Stimulated activated naive CD8-positive, alpha-beta T cell treated with anti-CD3 and anti-CD28 coated beads, Interleukin-15, amount 100 ng/mL, for 72 hours (primary cell): ENCODE data around the gene TUBB1.
"Not testable (repeated sequence)": the region's sequence is repeated elsewhere in the genome, so short reads cannot be mapped to it uniquely, and the experiment has no call there.

Source experiments
- ATAC-seq: fragments of 150-1000 bp; cut with Tn5 transposase; 2 replicates; pipeline ENCODE4 v1.10.0; 2021; ENCODE audit warnings: mild to moderate bottlenecking, moderate library complexity
- DNase-seq, 2 donors: peaks; one replicate each; pipeline ENCODE4 v3.0.0; 2021 to 2022
- H3K27ac Mint-ChIP-seq, 2 donors: one replicate each; pipeline ENCODE4 v1.8.0; 2022; ENCODE audit warnings: mild to moderate bottlenecking in 2 of 2, mixed read lengths in 2 of 2, moderate library complexity in 2 of 2
- H3K27me3 Mint-ChIP-seq: one replicate; pipeline ENCODE4 v1.8.0; 2022; ENCODE audit warnings: mixed read lengths
- H3K4me1 Mint-ChIP-seq: one replicate; pipeline ENCODE4 v1.8.0; 2022; ENCODE audit warnings: mild to moderate bottlenecking, mixed read lengths
- H3K4me3 Mint-ChIP-seq, 2 donors: one replicate each; pipeline ENCODE4 v1.8.0; 2022; ENCODE audit warnings: mild to moderate bottlenecking in 2 of 2, mixed read lengths in 2 of 2, moderate library complexity in 1 of 2
- H3K9me3 Mint-ChIP-seq, 2 donors: one replicate each; pipeline ENCODE4 v1.8.0; 2022; ENCODE audit warnings: mixed read lengths in 2 of 2

TUBB1 gene

DNA sequence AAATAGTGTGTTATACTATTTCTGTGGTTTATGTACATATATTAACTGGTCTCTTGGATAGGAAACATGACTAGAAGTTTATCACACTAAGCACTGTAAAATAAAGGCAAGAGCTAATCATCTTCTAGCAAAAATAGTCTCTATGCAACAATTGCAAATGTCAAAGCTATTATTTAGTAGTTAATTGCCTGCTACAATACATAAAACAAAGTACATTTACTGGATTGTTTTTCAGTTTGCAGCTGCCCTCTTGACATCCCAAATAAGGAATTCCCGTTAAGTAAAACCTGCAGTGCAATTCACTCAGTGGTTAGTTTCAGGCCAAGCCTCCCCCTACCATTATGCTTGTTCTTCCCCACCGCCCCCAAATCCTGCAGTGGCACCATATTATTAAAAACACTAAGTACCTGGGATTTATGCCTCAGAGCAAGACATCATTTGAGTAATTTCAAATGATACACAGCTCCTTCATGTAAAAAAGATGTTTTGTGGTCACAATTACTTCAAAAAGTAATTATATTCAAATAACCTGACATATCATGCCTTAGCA is 14.5 kb downstream of the TUBB1 start:
- peaks cover 75% of the 10 kb centered on the region for H3K4me1 Mint-ChIP-seq
- H3K4me3 Mint-ChIP-seq, result peak overlapping the region in 1 of 2 donors; percentile 11
- DNase-seq (no peak), ATAC-seq (no peak)
- no peaks in the 10 kb centered on the region for H3K27me3 Mint-ChIP-seq
- no peaks in the 10 kb centered on the region for H3K9me3 Mint-ChIP-seq
- H3K27ac Mint-ChIP-seq, result no peak overlapping the region

DNA sequence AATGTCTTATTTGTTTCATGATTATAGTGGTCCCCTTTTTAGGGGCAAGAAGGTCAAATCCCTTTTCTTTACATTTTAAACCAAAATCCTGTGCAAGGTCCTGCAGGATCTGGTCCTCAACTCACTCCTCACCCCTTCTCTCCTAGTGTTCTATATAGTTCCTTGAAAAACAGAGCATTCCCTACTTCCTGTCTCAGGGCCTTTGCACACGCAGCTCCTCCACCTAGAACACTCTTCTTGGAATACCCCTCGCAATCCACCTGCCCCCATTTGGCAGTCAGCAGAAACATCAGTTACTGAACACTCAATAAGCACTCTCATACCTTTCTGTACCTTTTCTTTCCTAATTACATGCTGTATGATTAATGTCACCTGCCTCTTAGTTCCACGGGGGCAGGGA is 16.2 kb downstream of the TUBB1 start:
- no peaks in the 10 kb centered on the region for H3K9me3 Mint-ChIP-seq
- H3K27me3 Mint-ChIP-seq, result no peaks in the 10 kb centered on the region
- peaks cover 75% of the 10 kb centered on the region for H3K4me1 Mint-ChIP-seq
- no peak for DNase-seq
- H3K27ac Mint-ChIP-seq, result no peak overlapping the region
- H3K4me3 Mint-ChIP-seq, result no peak overlapping the region
- no peak for ATAC-seq

DNA sequence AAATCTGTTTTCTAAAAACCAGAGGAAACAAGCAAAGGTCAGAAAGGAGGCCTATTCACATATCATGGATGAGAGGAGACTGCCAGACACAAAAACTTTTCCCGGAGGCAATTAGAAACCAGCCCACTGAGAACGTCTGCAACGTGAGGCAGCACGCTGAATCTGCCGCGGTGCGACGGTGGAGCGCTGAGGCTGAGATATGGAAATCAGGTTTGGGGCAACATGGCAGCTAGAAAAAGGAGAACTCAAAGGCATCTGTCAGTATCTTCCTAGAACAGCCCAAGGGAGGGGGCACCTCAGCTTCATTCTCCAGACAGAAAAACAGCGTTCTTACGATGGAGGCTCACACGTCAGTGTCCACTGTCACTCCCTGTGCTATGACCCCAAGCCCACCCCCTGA is 18.2 kb downstream of the TUBB1 start:
- ATAC-seq (no peak), DNase-seq (no peak)
- Mint-ChIP-seq H3K4me1 (peaks cover 77% of the 10 kb centered on the region), H3K27ac (no peak overlapping the region), H3K27me3 (no peaks in the 10 kb centered on the region), H3K4me3 (no peak overlapping the region), H3K9me3 (no peaks in the 10 kb centered on the region)

DNA sequence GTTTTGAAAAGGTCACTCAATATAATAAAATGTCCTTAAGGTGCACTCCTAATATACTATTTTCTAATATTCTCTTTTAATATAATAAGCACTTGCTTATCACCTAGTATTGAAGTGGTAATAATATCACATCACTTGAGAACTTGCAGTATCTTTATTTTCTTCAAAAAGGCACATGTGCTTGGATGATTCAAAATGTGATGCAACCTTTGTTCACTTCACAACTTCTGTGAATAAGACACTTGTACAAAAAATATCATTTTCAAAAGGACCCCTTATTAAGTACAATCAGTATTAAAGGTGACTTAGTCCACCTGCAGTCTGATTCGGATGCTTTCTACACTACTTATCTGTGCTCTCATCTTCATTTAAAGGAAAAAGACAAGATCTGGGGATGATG is 20.0 kb downstream of the TUBB1 start:
- H3K4me1 Mint-ChIP-seq, result peaks cover 77% of the 10 kb centered on the region
- H3K27ac Mint-ChIP-seq, result peak overlapping the region; percentile 61 to 95
- ATAC-seq (no peak), DNase-seq (no peak)
- H3K27me3 Mint-ChIP-seq, result no peaks in the 10 kb centered on the region
- no peaks in the 10 kb centered on the region for H3K9me3 Mint-ChIP-seq
- H3K4me3 Mint-ChIP-seq, result peak overlapping the region; percentile 58 to 83

DNA sequence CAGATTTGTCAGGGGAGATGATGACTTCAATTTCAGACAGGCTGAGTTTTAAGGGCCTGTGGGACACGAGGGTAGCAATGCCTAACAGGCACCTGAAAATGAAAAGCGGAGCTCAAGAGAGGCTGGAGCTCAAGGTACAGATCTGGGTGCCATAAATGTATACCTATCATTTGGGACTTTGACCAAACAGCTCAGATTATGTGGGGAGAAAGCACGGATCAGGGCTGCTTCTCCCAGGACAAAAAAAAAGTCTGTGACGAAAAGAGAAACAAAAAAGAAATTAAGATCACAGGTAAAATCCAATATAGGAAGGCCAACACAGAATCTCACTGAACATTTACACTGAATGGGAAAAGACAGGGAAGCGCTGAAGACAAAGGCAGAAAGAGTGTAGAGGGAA is 21.4 kb downstream of the TUBB1 start:
- H3K4me3 Mint-ChIP-seq, result peak overlapping the region; percentile 83 to 95
- DNase-seq, result no peak
- no peaks in the 10 kb centered on the region for H3K9me3 Mint-ChIP-seq
- peaks cover 72% of the 10 kb centered on the region for H3K4me1 Mint-ChIP-seq
- H3K27ac Mint-ChIP-seq, result peak overlapping the region; percentile 29 to 54
- no peak for ATAC-seq
- no peaks in the 10 kb centered on the region for H3K27me3 Mint-ChIP-seq

DNA sequence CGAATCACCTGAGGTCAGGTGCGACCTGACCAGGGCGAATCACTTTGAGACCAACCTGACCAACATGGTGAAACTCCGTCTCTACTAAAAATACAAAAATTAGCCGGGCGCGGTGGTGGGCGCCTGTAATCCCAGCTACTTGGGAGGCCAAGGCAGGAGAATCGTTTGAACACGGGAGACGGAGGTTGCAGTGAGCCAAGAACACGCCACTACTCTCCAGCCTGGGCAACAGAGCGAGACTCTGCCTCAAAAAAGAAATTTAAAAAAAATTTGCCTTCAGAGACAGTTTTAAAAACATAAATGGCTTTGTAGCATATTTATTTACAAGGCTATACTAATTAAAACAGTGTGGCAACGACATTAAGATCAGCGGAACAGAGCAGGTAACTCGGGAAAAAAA is 22.3 kb downstream of the TUBB1 start:
- ATAC-seq, H3K27me3 Mint-ChIP-seq, H3K9me3 Mint-ChIP-seq, DNase-seq: not testable (repeated sequence)
- H3K27ac Mint-ChIP-seq, result peak overlapping the region; percentile 75 to 79
- peaks cover 64% of the 10 kb centered on the region for H3K4me1 Mint-ChIP-seq
- peak overlapping the region; percentile 83 to 95 for H3K4me3 Mint-ChIP-seq

DNA sequence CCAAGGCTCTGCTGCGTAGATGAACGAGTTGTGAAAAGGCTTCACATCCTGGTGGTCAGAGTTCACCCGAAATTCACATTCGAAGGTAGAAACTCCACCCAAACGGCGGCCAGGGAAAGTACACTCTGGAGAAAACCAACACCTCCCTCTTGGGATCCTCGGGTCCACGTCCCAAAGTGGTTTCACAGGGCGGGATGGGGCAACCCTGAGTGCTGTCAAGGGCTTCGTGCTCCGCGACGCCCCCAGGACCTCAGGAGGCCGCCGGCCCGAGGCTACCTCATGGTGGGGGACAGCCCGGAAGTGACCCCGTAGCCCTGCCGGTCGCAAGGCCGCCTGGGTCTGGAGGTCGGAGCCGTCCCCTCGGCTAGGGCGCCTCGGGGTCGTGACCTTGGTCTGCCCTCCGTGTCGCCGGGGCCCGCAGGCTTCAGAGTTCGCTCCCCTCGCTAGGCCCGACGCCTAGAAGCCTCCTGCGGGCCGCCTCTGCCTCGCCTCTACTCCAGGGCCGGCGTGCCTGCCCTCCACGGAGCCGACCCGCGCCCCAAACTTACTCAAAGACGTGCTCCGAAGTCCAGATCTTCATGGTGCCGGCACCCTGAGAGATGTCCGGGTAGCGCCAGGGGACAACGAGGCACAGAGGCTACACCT is 23.0 kb downstream of the TUBB1 start, which contains the start of gene PRELID3B:
Gene PRELID3B, minus strand, starts transcription at position 636 of the 645 bp plus-strand sequence. Its CDS starts 56 bp downstream, at position 580.
- H3K4me3 Mint-ChIP-seq, result peak within 1 kb of the TSS; percentile 83 to 95
- H3K27ac Mint-ChIP-seq, result peak within 1 kb of the TSS; percentile 96 to 97
- H3K4me1 Mint-ChIP-seq, result peaks cover 56% of the 10 kb centered on the region
- no peaks in the 10 kb centered on the region for H3K9me3 Mint-ChIP-seq
- DNase-seq, result no peak
- ATAC-seq, result peak; percentile 63
- no peaks in the 10 kb centered on the region for H3K27me3 Mint-ChIP-seq

DNA sequence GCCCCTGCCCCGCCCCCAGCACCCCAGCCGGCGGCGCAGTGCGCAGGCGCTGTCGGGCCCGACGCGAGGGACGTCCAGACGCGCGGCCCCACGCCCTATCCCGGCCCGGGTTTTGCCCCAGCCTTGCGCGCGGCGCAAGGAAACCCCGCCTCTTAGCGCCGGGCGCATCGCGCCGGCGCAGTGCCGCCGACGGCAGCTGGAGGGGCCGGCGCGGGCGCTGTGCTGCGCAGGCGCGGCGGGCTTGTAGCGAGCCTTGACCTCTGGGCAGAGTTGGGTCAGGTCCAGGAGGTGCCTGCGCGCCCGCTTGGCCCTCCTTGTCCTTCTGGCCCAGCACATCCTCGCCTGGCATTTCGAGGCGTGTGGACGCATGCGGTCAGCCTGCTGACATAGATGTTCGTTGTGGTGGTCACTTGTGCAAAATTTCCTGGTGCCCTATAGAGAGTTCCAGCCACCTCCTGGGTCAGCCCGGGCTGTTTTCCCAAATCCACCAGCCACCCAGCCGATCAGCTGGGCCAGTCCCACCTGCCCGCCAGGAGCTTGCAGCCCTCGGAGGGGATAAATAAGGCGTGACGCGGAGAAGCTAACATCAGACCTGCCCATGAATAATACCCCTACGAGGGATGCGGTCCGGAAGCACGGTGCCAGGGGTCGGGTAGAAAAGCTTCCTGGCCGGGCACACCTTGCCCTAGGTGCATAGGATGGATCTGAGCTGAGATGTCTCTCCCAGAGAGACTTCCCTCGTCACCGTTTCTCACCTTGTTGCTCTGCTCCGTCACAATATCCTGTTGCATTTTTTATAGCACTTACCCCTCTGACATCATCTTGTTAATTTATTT is 23.8 kb downstream of the TUBB1 start:
- peak; percentile 95 to 96 for DNase-seq
- Mint-ChIP-seq H3K4me3 (peak overlapping the region; percentile 83 to 95), H3K4me1 (peaks cover 53% of the 10 kb centered on the region), H3K9me3 (no peaks in the 10 kb centered on the region), H3K27me3 (no peaks in the 10 kb centered on the region), H3K27ac (peak overlapping the region; percentile 96 to 97)
- ATAC-seq, result peak; percentile 97

DNA sequence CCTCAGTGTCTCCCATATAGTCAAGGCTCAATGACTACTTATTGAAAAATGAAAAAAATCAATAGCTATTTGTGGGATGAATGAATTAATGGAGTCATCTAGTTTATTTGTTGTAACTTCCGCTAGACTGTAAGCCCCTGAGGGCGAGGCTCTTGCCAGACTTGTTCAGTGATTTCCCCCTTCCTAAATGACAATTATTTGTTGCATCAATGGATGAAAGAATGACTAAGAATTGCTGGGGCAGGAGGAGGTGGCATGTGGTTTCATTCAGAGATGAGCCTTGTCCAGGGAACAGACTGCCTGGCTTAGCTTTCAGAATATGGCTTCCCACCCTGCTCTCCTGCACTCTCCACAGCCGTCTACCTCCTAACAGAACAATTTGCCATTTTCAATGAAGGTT is 24.5 kb downstream of the TUBB1 start:
- no peaks in the 10 kb centered on the region for H3K27me3 Mint-ChIP-seq
- H3K4me3 Mint-ChIP-seq, result peak overlapping the region; percentile 83 to 95
- DNase-seq, result no peak
- ATAC-seq, result no peak
- no peaks in the 10 kb centered on the region for H3K9me3 Mint-ChIP-seq
- peaks cover 51% of the 10 kb centered on the region for H3K4me1 Mint-ChIP-seq
- peak overlapping the region in 1 of 2 donors; percentile 55 for H3K27ac Mint-ChIP-seq

DNA sequence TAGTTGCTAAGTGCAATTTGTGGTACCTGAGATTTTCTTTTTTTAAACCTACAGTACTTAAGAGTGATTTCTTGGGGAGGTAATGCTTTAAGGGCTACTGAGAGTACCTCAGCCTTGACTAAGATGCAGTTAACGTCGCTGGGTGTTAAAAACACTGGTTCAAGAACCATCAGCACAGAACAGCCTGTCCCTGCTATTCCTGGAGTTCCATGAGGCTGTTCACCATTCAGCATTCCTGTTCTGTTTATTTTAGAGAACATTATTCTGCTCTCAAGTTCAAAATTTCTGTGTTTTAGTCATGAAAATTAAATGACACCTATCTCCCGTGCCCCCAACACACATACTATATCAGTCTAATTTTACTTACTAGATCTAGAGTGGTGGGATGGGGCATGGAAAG is 25.1 kb downstream of the TUBB1 start:
- H3K9me3 Mint-ChIP-seq, result no peaks in the 10 kb centered on the region
- H3K4me1 Mint-ChIP-seq, result peaks cover 46% of the 10 kb centered on the region
- ATAC-seq (no peak), DNase-seq (no peak)
- no peak overlapping the region for H3K27ac Mint-ChIP-seq
- H3K4me3 Mint-ChIP-seq, result no peak overlapping the region
- H3K27me3 Mint-ChIP-seq, result peaks cover 3% of the 10 kb centered on the region

DNA sequence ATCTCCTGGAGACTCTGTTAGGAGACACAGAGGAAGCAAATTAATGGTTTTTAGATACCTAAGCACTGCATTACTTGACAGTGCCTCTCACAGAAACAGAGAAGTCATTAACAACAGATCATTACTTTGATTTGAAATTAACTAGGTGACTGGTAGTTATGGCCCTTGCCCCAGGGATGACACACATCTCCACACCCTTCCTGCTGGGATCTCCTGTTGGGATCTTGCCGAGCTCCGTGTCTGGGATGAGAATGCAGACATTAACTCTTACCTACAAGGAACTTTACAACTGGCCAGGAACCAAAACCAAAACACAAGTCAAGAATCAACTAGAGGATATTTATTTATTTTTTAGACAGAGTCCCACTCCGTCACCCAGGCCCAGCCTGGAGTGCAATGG is 25.6 kb downstream of the TUBB1 start:
- Mint-ChIP-seq H3K4me3 (no peak overlapping the region), H3K27ac (no peak overlapping the region), H3K4me1 (peaks cover 46% of the 10 kb centered on the region), H3K27me3 (peaks cover 8% of the 10 kb centered on the region), H3K9me3 (no peaks in the 10 kb centered on the region)
- no peak for ATAC-seq
- DNase-seq, result no peak

DNA sequence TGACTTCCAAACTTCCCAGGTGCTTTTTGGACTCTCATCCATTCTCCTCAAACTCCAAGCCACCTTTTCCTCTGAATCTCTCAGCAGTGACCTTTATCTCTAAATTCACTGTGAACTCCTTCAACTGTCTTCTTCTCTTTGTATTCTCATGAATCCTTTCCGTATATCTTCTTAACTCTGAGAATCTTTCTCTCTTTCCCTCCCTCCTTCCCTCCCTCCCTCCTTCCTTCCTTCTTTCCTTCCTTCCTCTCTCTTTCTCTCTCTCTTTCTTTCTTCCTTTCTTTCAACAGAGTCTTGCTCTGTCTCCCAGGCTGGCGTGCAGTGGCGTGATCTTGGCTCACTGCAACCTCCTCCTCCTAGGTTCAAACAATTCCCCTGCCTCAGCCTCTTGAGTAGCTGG is 27.6 kb downstream of the TUBB1 start:
- ATAC-seq (no peak), DNase-seq (no peak)
- Mint-ChIP-seq H3K4me3 (no peak overlapping the region), H3K27ac (peak overlapping the region in 1 of 2 donors; percentile 9), H3K9me3 (no peaks in the 10 kb centered on the region), H3K4me1 (peaks cover 32% of the 10 kb centered on the region), H3K27me3 (peaks cover 22% of the 10 kb centered on the region)

DNA sequence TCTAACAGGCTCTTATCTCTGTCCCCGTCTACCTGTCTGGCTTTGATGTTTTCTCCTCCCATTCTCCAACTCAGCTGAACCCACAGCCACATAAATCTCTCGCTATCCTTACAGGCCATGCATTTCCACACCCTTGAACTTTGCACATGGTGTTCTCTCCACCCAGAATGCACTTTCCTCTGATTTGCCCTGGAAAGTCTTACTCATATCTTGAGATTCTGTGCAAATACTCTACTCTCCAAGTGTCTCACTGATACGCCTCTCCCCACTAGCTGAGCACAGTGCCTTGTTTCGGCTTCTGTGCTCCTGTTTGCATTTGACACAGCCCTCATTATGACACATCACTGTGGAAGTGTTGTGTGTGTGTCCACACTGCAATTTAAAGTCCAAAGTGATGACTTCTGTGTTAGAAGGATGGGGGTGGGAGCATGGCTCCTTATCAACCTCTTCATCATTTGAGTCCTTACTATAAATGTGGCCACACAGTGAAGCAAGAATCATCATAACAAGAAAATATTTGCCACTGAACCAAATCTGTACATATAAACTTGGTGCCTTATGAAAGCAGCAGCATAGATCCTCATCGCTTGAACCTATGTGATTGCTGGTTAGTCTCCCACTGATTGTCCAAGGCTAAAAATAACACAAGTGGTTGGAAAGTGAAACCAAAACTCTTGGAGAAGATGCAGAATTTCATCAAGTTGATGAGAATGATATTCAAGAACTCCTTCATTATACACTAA is 28.9 kb downstream of the TUBB1 start:
- H3K27me3 Mint-ChIP-seq, result peaks cover 26% of the 10 kb centered on the region
- no peak overlapping the region for H3K4me3 Mint-ChIP-seq
- H3K27ac Mint-ChIP-seq, result peak overlapping the region in 1 of 2 donors; percentile 18
- H3K9me3 Mint-ChIP-seq, result no peaks in the 10 kb centered on the region
- DNase-seq (no peak), ATAC-seq (peak; percentile 42)
- H3K4me1 Mint-ChIP-seq, result peaks cover 29% of the 10 kb centered on the region

DNA sequence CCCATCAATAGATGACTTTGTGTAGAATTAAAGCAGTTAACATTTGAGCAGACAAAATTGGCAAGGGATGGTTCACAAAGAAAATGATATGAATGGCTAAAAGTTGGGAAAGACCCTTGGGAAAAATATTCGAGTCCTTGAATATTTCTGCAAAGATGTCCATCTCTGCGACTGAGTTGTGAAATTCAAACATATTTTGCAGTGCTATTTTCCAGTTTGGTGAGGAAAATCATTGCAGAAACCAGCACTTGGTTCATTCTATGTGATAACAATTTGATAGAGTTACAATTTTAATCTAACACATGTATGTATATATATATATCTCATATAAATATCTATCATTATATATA is 29.4 kb downstream of the TUBB1 start:
- Mint-ChIP-seq H3K9me3 (no peaks in the 10 kb centered on the region), H3K27me3 (peaks cover 26% of the 10 kb centered on the region), H3K4me3 (no peak overlapping the region), H3K27ac (no peak overlapping the region), H3K4me1 (peaks cover 24% of the 10 kb centered on the region)
- DNase-seq, result no peak
- ATAC-seq, result no peak

DNA sequence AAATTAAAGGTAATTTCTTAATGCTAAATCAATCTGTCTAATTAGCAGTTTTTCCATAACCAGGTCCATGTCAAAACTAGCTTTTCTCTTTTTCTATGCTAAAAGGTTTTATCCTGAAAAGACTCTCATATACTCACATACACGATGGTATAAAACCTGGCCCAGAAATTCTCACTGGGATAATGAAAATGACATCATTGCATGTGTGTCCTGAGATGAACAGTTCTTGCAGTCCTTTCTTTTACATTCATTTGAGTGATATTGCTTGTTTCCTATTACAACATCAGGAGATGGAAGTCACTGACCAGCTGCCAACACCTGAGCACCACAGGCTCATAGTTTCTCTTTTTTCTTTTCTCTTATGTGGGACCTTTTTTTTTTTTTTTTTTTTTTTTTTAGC is 31.2 kb downstream of the TUBB1 start:
- peaks cover 19% of the 10 kb centered on the region for H3K4me1 Mint-ChIP-seq
- peak overlapping the region in 1 of 2 donors; percentile 59 for H3K27ac Mint-ChIP-seq
- H3K9me3 Mint-ChIP-seq, result no peaks in the 10 kb centered on the region
- peaks cover 35% of the 10 kb centered on the region for H3K27me3 Mint-ChIP-seq
- ATAC-seq, result no peak
- H3K4me3 Mint-ChIP-seq, result no peak overlapping the region
- DNase-seq, result no peak
